ENCODE results near the gene COL4A1. TPM values are rescaled to one million over a fixed set of nuclear protein-coding genes. Genes with fewer than 3 reads are reported as not detected.
A peak's percentile ranks its signal among the peaks of the same experiment; 100 is the strongest.

Gene COL4A1
- total RNA-seq, 1 experiment from 2014 or later: 591 TPM

DNA sequence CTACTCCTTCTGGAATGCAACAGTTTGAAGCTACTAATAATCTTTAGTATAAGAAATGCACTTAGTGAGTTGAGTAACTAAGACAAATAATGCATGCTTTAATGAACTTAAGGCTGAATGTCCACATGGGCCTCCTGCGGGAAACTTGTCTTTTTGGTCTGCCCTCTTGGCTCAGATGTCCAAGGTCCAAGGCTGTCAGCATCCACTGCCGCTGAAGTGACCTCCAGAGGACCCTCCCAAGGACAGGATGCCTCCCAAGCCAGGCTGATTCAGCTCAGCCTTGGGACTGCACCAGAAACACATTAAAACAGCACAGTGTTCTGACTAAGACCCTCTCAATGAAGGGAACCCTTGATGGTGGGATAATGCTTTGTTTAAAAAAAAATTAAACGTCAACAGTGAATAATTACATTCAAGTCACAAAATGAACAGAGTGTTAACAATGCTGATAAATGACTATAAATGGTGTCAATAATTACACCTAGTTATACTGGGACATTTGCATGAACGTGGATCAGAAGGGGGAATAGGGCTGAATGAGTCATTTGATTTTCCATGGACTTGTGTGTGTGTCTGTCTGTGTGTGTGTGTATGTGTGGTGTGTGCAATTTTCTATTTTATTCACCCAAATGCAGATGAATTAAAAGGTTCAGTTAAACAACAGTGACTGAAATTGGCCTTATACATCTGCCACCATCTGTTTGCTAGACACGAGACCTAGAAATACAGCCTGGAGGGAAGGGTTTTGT is 150.5 kb downstream of the COL4A1 start:
- Histone ChIP-seq H3K36me3 (peaks cover 94% of the 10 kb centered on the region), H3K9me3 (replicated peaks) (no peaks in the 10 kb centered on the region)
- no peak for DNase-seq (ENCODE audit: low read depth in 1 of 2, low spot score in 2 of 2)

DNA sequence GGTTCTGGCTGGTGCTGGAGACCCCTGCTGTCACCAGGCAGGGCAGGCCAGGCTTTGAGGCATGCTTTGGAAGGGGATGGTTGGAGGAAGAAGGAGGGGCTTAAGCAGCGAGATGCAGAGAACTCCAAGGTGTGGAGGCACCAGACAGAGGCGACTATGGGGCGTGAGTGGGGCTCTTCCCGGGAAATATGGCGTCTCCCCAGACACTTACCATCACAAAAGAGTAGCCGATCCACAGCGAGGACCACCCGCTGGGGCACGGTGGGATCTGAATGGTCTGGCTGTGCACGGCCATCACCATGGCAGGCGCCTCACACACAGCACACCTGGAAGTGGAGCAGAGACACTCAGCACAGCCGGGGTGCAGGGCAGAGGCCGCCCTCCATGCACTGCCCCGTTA is 151.9 kb downstream of the COL4A1 start:
- Histone ChIP-seq H3K36me3 (peaks cover 90% of the 10 kb centered on the region), H3K9me3 (replicated peaks) (no peaks in the 10 kb centered on the region), H3K4me1 (replicated peaks) (no peaks in the 10 kb centered on the region), H3K4me3 (no peak overlapping the region), H3K27ac (no peak overlapping the region), H3K27me3 (replicated peaks) (no peaks in the 10 kb centered on the region)
- DNase-seq (ENCODE audit: low read depth in 1 of 2, low spot score in 2 of 2): no peak

More for the DNA sequence above, 150.5 kb downstream of the COL4A1 start:
- no peaks in the 10 kb centered on the region for H3K4me1 ChIP-seq (replicated peaks)
- no peak overlapping the region for H3K27ac ChIP-seq
- H3K4me3 ChIP-seq: no peak overlapping the region
- no peaks in the 10 kb centered on the region for H3K27me3 ChIP-seq (replicated peaks)

DNA sequence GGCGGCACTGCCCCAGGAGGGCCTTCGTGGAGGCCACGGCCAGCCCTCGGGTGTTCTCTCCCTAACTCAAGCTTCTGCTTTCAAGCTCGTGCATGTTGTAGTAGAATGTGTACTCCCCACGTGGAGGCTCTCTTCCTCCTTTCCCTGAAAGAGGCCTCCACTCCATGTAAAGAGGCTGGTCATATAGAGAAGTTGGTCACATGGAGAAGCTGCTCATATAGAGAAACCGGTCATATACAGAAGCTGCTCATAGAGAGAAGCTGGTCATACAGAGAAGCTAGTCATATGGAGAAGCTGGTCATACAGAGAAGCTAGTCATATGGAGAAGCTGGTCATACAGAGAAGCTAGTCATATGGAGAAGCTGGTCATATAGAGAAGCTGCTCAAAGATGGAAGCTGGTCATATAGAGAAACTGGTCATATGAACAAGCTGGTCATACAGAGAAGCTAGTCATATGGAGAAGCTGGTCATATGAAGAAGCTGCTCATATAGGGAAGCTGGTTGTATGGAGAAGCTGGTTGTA is 152.5 kb downstream of the COL4A1 start:
- Histone ChIP-seq H3K27me3 (replicated peaks) (no peaks in the 10 kb centered on the region), H3K4me3 (no peak overlapping the region), H3K36me3 (peaks cover 89% of the 10 kb centered on the region), H3K27ac (no peak overlapping the region), H3K4me1 (replicated peaks) (no peaks in the 10 kb centered on the region), H3K9me3 (replicated peaks) (no peaks in the 10 kb centered on the region)
- peak in 1 of 2 experiments; percentile 42 for DNase-seq (ENCODE audit: low read depth in 1 of 2, low spot score in 2 of 2)

DNA sequence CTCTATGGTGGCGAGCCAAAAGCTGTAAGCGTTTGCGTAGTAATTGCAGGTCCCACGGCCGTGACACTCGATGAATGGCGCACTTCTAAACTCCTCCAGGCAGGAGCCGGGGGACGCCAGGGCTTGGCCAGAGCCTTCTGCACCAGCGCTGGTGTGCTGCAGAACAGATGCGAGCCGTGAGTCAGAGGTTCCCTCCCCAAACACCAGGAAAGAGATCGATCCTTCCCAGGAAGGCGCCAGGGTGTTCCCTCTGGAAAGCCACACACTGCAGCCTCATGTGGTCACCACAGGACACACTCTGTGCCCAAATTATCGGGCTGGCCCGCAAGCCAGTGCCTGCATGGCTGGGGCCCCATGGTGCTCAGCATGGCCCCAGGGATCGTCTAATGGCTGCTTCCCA is 154.6 kb downstream of the COL4A1 start:
- Histone ChIP-seq H3K9me3 (replicated peaks) (no peaks in the 10 kb centered on the region), H3K36me3 (peaks cover 81% of the 10 kb centered on the region), H3K4me1 (replicated peaks) (no peaks in the 10 kb centered on the region), H3K4me3 (no peak overlapping the region), H3K27me3 (replicated peaks) (no peaks in the 10 kb centered on the region), H3K27ac (no peak overlapping the region)
- no peak for DNase-seq (ENCODE audit: low read depth in 1 of 2, low spot score in 2 of 2)

DNA sequence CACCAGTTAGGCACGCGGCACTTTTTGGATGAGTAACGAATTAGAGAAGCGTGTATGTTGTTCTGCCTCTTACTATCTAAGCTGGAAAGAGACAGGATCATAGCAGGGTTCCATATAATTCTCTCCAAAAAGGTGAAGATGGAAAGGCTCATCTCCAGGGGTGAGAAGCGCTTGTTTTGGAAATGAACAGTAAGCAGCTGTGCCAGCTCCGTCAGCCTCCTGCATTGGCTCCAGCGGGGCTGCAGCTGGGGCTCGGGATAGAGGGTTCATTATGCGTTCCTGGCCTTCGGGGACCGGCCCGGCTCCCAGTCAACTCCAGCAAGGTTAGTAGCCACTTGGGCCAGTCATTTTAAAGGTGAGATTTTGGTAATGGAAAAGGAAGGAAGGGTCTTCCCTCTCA is 155.5 kb downstream of the COL4A1 start:
- Histone ChIP-seq H3K4me3 (no peak overlapping the region), H3K9me3 (replicated peaks) (no peaks in the 10 kb centered on the region), H3K27me3 (replicated peaks) (no peaks in the 10 kb centered on the region), H3K4me1 (replicated peaks) (no peaks in the 10 kb centered on the region), H3K36me3 (peaks cover 73% of the 10 kb centered on the region), H3K27ac (no peak overlapping the region)
- DNase-seq (ENCODE audit: low read depth in 1 of 2, low spot score in 2 of 2): no peak

DNA sequence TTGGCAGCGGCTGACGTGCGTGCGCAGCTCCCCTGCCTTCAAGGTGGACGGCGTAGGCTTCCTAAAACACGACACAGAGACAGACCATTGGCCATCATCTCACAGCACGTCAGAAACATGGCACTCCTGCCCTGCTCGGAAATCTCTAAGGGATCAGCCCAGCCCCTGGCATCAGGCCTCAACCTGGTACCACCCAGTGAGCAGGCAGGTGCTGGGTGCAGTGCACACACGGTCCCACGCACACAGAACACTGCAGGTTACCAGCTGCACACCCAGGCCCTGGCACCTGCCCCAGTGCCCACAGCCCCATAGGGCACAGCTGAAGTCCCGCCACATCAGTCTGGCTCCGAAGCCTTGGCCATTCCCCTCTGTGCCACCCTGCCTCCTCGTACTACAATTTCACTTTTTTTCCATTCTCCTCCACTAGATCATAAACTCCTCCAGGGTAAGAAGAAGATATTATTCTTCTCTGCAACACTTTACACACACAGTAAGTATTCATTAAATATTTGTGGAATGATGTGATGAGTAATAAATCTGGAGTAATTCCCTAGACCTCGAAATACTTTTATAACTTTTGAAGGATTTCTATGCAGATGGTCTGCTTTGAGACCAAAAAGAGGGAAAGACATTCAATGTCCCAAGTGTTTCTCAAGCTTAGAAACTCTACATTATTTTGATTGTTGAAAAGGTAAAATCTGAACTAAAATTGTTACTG is 156.4 kb downstream of the COL4A1 start:
- peaks cover 63% of the 10 kb centered on the region for H3K36me3 ChIP-seq
- no peaks in the 10 kb centered on the region for H3K4me1 ChIP-seq (replicated peaks)
- no peak overlapping the region for H3K27ac ChIP-seq
- H3K27me3 ChIP-seq (replicated peaks): no peaks in the 10 kb centered on the region
- no peak overlapping the region for H3K4me3 ChIP-seq
- DNase-seq (ENCODE audit: low read depth in 1 of 2, low spot score in 2 of 2): no peak
- no peaks in the 10 kb centered on the region for H3K9me3 ChIP-seq (replicated peaks)

DNA sequence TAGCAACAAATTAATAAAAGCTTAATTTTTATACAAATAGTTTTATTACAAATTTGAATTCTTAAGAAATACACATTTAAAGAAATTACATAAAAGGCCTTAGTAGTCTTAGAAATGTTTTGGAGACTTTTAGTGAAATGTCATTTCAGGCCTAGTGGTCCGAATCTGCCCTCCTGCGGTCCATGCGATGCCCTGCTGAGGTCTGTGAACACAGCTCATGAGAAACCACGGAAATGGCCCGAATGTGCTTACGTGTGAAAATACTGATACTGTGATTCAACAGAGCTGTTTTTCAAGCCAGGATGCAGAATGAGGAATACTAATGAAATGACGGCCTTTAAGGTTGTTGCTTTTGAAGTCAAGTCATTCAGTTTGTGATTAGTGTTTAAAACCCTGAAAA is 157.9 kb downstream of the COL4A1 start:
- Histone ChIP-seq H3K27ac (no peak overlapping the region), H3K4me1 (replicated peaks) (no peaks in the 10 kb centered on the region), H3K36me3 (peaks cover 48% of the 10 kb centered on the region), H3K9me3 (replicated peaks) (no peaks in the 10 kb centered on the region), H3K27me3 (replicated peaks) (no peaks in the 10 kb centered on the region), H3K4me3 (no peak overlapping the region)
- no peak for DNase-seq (ENCODE audit: low read depth in 1 of 2, low spot score in 2 of 2)

DNA sequence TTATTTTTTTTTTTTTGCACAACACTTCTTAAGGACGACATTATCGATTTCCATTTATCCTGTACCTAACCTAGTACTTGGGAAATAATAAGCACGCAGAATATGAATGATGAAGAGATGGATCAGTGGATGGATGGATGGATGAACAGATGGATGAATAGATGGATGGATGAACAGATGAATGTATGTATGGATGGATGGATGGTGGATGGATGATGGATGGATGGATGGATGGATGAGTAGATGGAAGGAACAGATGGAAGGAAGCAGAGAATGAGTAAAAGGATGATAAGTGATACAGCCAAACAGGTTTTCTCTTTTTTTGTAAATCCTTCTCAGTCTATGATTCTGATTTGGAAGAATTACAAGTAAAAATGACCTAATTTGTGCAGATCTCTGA is 166.9 kb downstream of the COL4A1 start:
- DNase-seq (ENCODE audit: low read depth in 1 of 2, low spot score in 2 of 2): no peak
- H3K36me3 ChIP-seq: no peaks in the 10 kb centered on the region
- H3K4me1 ChIP-seq (replicated peaks): peaks cover 4% of the 10 kb centered on the region
- H3K9me3 ChIP-seq (replicated peaks): no peaks in the 10 kb centered on the region
- H3K4me3 ChIP-seq: no peak overlapping the region
- H3K27ac ChIP-seq: no peak overlapping the region
- H3K27me3 ChIP-seq (replicated peaks): no peaks in the 10 kb centered on the region

DNA sequence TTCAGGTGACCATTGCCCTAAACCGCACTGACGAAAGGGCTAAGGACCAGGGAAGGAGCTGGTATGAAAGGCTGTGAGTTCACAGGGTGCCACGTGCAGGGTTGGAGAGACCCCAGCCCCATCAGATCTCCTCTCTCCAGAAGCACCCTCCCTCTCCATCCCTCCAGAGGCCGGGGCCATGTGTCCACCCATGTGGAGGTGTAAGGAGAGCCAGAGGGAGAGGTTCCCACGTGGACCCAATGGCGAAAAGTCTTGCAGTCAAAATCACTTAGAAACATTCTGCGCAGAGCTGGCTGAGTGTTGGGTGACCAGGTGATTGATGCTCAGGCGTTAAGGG is 168.3 kb downstream of the COL4A1 start:
- DNase-seq (ENCODE audit: low read depth in 1 of 2, low spot score in 2 of 2): no peak
- no peaks in the 10 kb centered on the region for H3K9me3 ChIP-seq (replicated peaks)
- H3K4me3 ChIP-seq: peak overlapping the region; percentile 49
- H3K27me3 ChIP-seq (replicated peaks): no peaks in the 10 kb centered on the region
- no peaks in the 10 kb centered on the region for H3K36me3 ChIP-seq
- H3K27ac ChIP-seq: no peak overlapping the region
- peaks cover 4% of the 10 kb centered on the region for H3K4me1 ChIP-seq (replicated peaks)

DNA sequence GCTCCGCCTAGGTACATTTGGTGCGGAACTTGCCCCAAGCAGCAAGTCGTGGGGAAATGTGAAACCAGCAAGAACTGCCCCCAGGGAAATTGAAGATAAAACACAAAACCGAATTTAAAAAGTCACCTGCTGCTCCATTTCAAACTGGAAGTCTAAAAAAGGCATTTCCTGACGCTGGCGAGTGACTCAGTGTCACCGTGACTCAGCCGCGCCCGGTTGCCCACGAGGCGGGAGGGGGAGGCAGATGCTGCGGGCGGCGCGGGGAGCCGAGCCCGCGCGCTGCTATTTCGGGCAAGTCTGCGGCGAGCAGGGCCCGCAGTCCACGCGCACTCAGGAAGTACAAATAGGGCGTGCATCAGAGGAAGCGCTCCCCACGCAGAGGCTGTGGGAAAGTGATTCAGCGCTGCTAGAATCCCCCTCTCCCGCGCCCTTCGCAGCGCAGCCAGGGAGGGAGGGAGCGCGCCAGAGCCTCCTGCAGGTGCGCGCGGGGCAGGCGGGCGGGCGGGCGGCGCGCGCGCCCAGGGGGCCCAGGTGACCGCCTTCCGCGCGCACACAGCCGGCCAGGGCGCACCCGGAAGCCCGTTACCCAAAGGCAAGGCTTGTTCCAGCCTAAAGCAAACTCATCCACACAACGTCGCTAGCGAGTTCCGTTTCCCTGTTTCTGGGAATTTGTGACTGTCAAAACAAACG is 168.8 kb downstream of the COL4A1 start:
- Histone ChIP-seq H3K9me3 (replicated peaks) (no peaks in the 10 kb centered on the region), H3K27ac (peak overlapping the region; percentile 8), H3K36me3 (no peaks in the 10 kb centered on the region), H3K4me1 (replicated peaks) (peaks cover 4% of the 10 kb centered on the region), H3K27me3 (replicated peaks) (no peaks in the 10 kb centered on the region), H3K4me3 (peak overlapping the region; percentile 49)
- DNase-seq (ENCODE audit: low read depth in 1 of 2, low spot score in 2 of 2): peak; percentile 84 to 85

DNA sequence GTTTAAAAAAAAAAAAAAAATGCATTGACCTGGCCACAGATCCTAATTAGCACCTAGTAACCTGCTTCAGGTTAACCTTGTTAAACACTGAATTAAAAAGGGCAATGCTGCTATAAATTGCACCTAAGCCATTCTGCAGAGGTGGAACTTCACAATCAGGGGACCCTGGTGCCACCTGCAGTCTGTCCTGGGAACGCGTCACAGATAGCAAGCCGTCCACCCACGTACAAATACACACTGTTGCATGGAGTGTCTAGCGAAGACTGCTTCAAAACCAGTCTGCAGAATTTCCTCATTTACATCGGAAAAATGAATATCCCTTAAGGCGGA is 169.3 kb downstream of the COL4A1 start:
- peak overlapping the region; percentile 8; the same call in 1 of the 2 replicates for H3K27ac ChIP-seq
- H3K9me3 ChIP-seq (replicated peaks): no peaks in the 10 kb centered on the region
- peak overlapping the region; percentile 49 for H3K4me3 ChIP-seq
- H3K4me1 ChIP-seq (replicated peaks): peaks cover 6% of the 10 kb centered on the region
- no peaks in the 10 kb centered on the region for H3K27me3 ChIP-seq (replicated peaks)
- peak; percentile 15 to 63 for DNase-seq (ENCODE audit: low read depth in 1 of 2, low spot score in 2 of 2)
- H3K36me3 ChIP-seq: no peaks in the 10 kb centered on the region

DNA sequence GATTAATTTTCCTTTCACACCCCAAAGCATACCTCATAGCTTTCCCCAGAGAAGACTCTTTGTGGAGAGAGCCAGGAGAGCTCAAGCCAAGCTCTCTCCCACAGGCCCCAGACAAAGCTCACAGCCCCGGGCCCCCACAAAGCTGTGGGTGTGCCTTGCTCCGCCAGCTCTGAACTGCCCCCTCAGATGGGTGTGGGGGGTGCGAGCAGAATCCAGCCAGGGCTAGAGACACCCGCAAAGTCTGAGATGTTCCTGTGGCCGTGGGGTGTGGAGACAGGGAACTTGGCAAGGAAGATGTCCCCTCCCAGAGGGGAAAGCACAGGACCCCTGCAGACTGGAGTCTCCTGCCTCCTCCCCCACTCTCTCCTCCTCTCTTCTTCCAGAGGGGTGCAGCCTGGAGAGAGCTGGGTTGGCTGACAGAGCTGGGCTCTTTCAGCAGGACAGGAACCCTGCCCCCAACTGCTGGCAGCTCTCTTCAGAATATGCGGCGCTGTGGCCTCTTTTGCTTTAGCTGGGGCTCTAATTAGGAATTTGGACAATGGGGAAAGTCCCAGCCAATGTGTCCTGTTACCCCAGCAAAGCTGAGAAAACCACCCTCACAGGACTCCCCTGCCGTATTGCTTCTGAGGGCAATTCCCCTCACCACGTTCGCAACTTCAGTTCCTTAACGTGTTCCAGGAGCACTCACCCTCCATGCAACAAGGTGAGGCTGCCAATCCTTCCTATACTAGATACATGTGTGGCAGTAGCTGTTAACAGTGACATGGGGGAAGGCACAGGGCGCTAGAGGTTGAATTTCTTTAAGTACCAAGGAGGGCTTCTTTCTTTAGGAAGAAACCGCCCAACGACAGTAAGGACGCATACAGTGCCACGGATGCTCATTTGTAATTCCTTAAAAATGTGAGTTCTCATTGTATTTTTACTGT is 170.0 kb downstream of the COL4A1 start:
- no peaks in the 10 kb centered on the region for H3K36me3 ChIP-seq
- no peak overlapping the region for H3K4me3 ChIP-seq
- peak in 1 of 2 experiments; percentile 40 for DNase-seq (ENCODE audit: low read depth in 1 of 2, low spot score in 2 of 2)
- no peak overlapping the region for H3K27ac ChIP-seq
- H3K9me3 ChIP-seq (replicated peaks): no peaks in the 10 kb centered on the region
- peaks cover 10% of the 10 kb centered on the region for H3K4me1 ChIP-seq (replicated peaks)
- no peaks in the 10 kb centered on the region for H3K27me3 ChIP-seq (replicated peaks)

DNA sequence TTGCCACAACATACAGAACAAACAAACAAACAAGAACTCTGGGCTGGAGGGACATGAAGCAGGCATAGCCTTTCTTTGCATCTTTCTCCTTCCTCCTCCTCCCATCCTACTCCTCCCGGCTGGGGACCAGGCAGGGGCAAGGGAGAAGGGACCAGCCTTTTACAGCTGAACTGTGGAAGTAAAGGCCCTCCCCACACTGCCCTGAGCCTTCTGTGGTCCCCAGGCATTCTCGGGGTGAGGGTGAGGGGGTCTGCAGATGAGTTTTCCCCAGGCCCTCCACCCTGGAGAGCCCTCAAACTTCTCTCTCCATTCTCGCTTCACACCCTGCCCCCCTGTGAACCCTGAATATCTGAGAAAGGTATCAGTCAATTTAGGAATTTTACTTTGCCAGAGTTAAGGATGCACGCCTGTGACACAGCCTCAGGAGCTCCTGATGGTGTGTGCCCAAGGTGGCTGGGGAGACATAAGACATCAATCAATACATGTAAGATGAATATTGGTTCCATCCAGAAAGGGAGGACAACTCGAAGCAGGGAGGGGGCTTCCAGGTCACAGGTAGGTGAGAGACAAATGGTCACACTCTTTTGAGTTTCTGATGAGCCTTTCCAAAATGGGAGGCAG is 170.9 kb downstream of the COL4A1 start:
- no peaks in the 10 kb centered on the region for H3K9me3 ChIP-seq (replicated peaks)
- H3K27me3 ChIP-seq (replicated peaks): no peaks in the 10 kb centered on the region
- H3K36me3 ChIP-seq: no peaks in the 10 kb centered on the region
- no peak overlapping the region for H3K27ac ChIP-seq
- H3K4me1 ChIP-seq (replicated peaks): peaks cover 10% of the 10 kb centered on the region
- H3K4me3 ChIP-seq: no peak overlapping the region
- no peak for DNase-seq (ENCODE audit: low read depth in 1 of 2, low spot score in 2 of 2)
